ENCODE results near the gene DNAI1. TPM values are rescaled to one million over a fixed set of nuclear protein-coding genes. Genes with fewer than 3 reads are reported as not detected.

The DNAI1 gene
- total RNA-seq, 1 experiment from 2014 or later: 1.1 TPM

DNA sequence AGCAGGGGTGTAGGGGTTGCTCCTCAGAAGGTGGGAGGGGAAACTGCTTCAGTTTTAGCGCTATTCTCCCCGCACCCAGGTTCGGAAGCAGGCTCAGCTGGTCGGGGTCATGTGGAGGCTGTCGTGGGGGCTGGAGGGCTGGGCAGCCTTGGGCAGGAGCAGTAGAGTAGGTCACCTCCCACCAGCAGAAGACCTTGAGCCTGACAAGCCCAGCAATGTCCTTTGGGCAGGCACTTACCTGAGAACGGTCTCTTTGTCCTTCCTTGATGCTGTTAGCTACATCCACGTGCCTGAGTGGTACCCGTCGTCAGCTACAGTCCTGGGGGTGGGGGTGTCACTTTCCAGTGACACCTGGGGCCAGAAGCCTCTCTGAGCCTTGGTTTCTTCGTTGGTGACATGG lies 43.9 kb downstream of the DNAI1 start:
- ATAC-seq: no peak
- H3K27ac ChIP-seq (ENCODE audit: low read depth, low read length): no peak overlapping the region

More for the DNA sequence above, 43.9 kb downstream of the DNAI1 start:
- Histone ChIP-seq H3K27me3 (ENCODE audit: insufficient read depth, low read length) (no peaks in the 10 kb centered on the region), H2AFZ (ENCODE audit: low read depth, low read length, poor library complexity, severe bottlenecking) (no peak overlapping the region), H3K4me1 (ENCODE audit: control insufficient read depth in 1 of 2, insufficient read depth in 2 of 2, low read length in 2 of 2) (peaks cover 4 to 7% of the 10 kb centered on the region in 2 experiments; a peak in 2 of 4 replicates), H3K9me3 (ENCODE audit: control insufficient read depth in 1 of 2, insufficient read depth in 1 of 2, low read depth in 1 of 2, low read length in 2 of 2) (no peaks in the 10 kb centered on the region), H3K79me2 (ENCODE audit: insufficient read depth, low read length) (no peaks in the 10 kb centered on the region), H4K20me1 (ENCODE audit: insufficient read depth) (no peaks in the 10 kb centered on the region), H3K4me2 (ENCODE audit: low read length) (no peak overlapping the region), H3K9ac (ENCODE audit: low read length) (no peak overlapping the region), H3K9me2 (ENCODE audit: insufficient read depth) (no peaks in the 10 kb centered on the region), H3K36me3 (ENCODE audit: control insufficient read depth in 1 of 2, insufficient read depth in 2 of 2, low read length in 2 of 2) (no peaks in the 10 kb centered on the region), H3K4me3 (replicated peaks in 1 of 2; ENCODE audit: low read depth in 1 of 2, low read length in 2 of 2) (no peak overlapping the region)
- TF ChIP-seq, protein P1, sequence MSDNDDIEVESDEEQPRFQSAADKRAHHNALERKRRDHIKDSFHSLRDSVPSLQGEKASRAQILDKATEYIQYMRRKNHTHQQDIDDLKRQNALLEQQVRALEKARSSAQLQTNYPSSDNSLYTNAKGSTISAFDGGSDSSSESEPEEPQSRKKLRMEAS (IDR thresholded peaks at IDR 0.05): no peak
- TF ChIP-seq, protein P2, sequence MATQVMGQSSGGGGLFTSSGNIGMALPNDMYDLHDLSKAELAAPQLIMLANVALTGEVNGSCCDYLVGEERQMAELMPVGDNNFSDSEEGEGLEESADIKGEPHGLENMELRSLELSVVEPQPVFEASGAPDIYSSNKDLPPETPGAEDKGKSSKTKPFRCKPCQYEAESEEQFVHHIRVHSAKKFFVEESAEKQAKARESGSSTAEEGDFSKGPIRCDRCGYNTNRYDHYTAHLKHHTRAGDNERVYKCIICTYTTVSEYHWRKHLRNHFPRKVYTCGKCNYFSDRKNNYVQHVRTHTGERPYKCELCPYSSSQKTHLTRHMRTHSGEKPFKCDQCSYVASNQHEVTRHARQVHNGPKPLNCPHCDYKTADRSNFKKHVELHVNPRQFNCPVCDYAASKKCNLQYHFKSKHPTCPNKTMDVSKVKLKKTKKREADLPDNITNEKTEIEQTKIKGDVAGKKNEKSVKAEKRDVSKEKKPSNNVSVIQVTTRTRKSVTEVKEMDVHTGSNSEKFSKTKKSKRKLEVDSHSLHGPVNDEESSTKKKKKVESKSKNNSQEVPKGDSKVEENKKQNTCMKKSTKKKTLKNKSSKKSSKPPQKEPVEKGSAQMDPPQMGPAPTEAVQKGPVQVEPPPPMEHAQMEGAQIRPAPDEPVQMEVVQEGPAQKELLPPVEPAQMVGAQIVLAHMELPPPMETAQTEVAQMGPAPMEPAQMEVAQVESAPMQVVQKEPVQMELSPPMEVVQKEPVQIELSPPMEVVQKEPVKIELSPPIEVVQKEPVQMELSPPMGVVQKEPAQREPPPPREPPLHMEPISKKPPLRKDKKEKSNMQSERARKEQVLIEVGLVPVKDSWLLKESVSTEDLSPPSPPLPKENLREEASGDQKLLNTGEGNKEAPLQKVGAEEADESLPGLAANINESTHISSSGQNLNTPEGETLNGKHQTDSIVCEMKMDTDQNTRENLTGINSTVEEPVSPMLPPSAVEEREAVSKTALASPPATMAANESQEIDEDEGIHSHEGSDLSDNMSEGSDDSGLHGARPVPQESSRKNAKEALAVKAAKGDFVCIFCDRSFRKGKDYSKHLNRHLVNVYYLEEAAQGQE (IDR thresholded peaks at IDR 0.05; ENCODE audit: low read depth): no peak
- RAD21 ChIA-PET (ENCODE audit: low non-redundant PET in 1 of 2, low total read pairs in 2 of 2, uncharacterized antibody in 2 of 2, unreplicated experiment in 2 of 2): no interaction called here
- POLR2A ChIA-PET: no interaction called here
- intact Hi-C loops (cut with micrococcal nuclease): loop anchor here (5.0 kb wide), 2 partner anchors 45 to 90 kb away; partner anchors contain the start of genes DNAI1 and FAM219A
- DNase-seq (ENCODE audit: low read depth, low spot score): no peak
- BruUV-seq (replicated peaks): no TSS peak
- CTCF ChIA-PET: interaction anchor here (1.5 to 4.3 kb wide), 2 partner anchors 97 to 98 kb away, joined by 3 to 17 read pairs; no protein-coding TSS in a partner anchor
